Liver (tissue), 3 donors: ENCODE data around the gene MRC2.

Experiments
- EGR1 ChIP-seq, 2 donors: IDR thresholded peaks; 2 replicates each; pipeline ENCODE4 v1.6.1; 2016 to 2018; ENCODE audit warnings: antibody characterized with exemption in 2 of 2, low read depth in 2 of 2
- FOXA1 ChIP-seq: IDR thresholded peaks from 2 replicates; pipeline ENCODE4 v1.6.1; 2016; ENCODE audit warnings: antibody characterized with exemption
- FOXA2 ChIP-seq: IDR thresholded peaks from 2 replicates; pipeline ENCODE4 v1.6.1; 2016; ENCODE audit warnings: antibody characterized with exemption
- GABPA ChIP-seq, 2 donors: IDR thresholded peaks in 1 of 2; conservative IDR thresholded peaks in 1 of 2; 2 replicates each; pipeline ENCODE4 v1.6.1; 2016; ENCODE audit warnings: antibody characterized with exemption in 2 of 2, mild to moderate bottlenecking in 1 of 2, moderate library complexity in 1 of 2
- JUND ChIP-seq, 2 donors: IDR thresholded peaks; 2 replicates each; pipeline ENCODE4 v1.6.1; 2016; ENCODE audit warnings: antibody characterized with exemption in 2 of 2
- RAD21 ChIP-seq, 2 donors: IDR thresholded peaks; 2 replicates each; pipeline ENCODE4 v1.6.1; 2016; ENCODE audit warnings: antibody characterized with exemption in 2 of 2, mild to moderate bottlenecking in 2 of 2
- SP1 ChIP-seq: IDR thresholded peaks from 2 replicates; pipeline ENCODE4 v1.6.1; 2018; ENCODE audit warnings: antibody characterized with exemption, mild to moderate bottlenecking
- TAF1 ChIP-seq: conservative IDR thresholded peaks from 2 replicates; pipeline ENCODE4 v1.6.1; 2016; ENCODE audit warnings: antibody characterized with exemption, mild to moderate bottlenecking
- TF ChIP-seq, protein P1 (sequence below): fragments of 150-350 bp; IDR thresholded peaks from 2 replicates; pipeline ENCODE4 v1.5.1; 2017; ENCODE audit warnings: improper control_type of control experiment, low read depth, low read length; ENCODE audit not compliant: missing input control
- TF ChIP-seq, protein P2 (sequence below): IDR thresholded peaks from 2 replicates; pipeline ENCODE4 v1.6.1; 2016; ENCODE audit warnings: antibody characterized with exemption
- TF ChIP-seq, protein P3 (sequence below): IDR thresholded peaks from 2 replicates; pipeline ENCODE4 v1.6.1; 2016; ENCODE audit warnings: antibody characterized with exemption
- TF ChIP-seq, protein P4 (sequence below): IDR thresholded peaks from 2 replicates; pipeline ENCODE4 v1.6.1; 2016; ENCODE audit warnings: antibody characterized with exemption
- donor health status: healthy.
- donor health status: healthy.

DNA sequence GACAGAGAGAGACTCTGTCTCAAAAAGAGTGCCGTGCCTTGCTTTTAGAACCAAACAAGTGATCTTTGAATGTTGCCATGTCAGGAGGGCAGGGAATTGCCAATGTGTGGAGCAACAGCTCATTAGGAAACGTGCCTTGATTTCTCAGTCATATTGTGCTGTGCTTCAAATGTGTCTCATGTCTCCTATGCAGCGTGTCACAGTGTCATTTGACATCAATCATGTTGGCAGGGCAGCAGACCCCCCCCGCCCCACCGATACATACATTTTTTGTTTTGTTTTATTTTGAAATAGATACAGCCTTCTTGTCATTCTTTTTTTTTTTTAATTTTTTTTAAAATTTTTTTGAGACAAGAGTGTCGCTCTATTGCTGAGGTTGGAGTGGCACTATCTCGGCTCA lies 22.1 kb downstream of the MRC2 start:
- TF ChIP-seq TAF1 (no peak), SP1 (no peak), GABPA (IDR thresholded peaks at IDR 0.05 in 1 of 2, conservative IDR thresholded peaks at IDR 0.05 in 1 of 2) (no peak), RAD21 (IDR thresholded peaks at IDR 0.05) (no peak), FOXA1 (no peak), FOXA2 (no peak), EGR1 (IDR thresholded peaks at IDR 0.05; ENCODE audit: low read depth in 2 of 2) (no peak), JUND (IDR thresholded peaks at IDR 0.05) (no peak)
- TF ChIP-seq, protein P1, sequence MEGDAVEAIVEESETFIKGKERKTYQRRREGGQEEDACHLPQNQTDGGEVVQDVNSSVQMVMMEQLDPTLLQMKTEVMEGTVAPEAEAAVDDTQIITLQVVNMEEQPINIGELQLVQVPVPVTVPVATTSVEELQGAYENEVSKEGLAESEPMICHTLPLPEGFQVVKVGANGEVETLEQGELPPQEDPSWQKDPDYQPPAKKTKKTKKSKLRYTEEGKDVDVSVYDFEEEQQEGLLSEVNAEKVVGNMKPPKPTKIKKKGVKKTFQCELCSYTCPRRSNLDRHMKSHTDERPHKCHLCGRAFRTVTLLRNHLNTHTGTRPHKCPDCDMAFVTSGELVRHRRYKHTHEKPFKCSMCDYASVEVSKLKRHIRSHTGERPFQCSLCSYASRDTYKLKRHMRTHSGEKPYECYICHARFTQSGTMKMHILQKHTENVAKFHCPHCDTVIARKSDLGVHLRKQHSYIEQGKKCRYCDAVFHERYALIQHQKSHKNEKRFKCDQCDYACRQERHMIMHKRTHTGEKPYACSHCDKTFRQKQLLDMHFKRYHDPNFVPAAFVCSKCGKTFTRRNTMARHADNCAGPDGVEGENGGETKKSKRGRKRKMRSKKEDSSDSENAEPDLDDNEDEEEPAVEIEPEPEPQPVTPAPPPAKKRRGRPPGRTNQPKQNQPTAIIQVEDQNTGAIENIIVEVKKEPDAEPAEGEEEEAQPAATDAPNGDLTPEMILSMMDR = no peak
- TF ChIP-seq, protein P2, sequence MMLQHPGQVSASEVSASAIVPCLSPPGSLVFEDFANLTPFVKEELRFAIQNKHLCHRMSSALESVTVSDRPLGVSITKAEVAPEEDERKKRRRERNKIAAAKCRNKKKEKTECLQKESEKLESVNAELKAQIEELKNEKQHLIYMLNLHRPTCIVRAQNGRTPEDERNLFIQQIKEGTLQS = no peak
- TF ChIP-seq, protein P3, sequence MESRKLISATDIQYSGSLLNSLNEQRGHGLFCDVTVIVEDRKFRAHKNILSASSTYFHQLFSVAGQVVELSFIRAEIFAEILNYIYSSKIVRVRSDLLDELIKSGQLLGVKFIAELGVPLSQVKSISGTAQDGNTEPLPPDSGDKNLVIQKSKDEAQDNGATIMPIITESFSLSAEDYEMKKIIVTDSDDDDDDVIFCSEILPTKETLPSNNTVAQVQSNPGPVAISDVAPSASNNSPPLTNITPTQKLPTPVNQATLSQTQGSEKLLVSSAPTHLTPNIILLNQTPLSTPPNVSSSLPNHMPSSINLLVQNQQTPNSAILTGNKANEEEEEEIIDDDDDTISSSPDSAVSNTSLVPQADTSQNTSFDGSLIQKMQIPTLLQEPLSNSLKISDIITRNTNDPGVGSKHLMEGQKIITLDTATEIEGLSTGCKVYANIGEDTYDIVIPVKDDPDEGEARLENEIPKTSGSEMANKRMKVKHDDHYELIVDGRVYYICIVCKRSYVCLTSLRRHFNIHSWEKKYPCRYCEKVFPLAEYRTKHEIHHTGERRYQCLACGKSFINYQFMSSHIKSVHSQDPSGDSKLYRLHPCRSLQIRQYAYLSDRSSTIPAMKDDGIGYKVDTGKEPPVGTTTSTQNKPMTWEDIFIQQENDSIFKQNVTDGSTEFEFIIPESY = no peak
- TF ChIP-seq, protein P4, sequence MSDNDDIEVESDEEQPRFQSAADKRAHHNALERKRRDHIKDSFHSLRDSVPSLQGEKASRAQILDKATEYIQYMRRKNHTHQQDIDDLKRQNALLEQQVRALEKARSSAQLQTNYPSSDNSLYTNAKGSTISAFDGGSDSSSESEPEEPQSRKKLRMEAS = no peak
